Activated effector memory CD4-positive, alpha-beta T cell treated with Interleukin-2 at 50 U/mL for 16 hours (primary cell): ENCODE results near the gene CC2D1A.

Experiments used
- DNase-seq: peaks from one replicate; pipeline ENCODE4 v3.0.0-alpha.2; 2020

The CC2D1A gene

GRCh38 chr19:13905634-13906520, at the start of gene CC2D1A, which contains the start of gene BRME1:
CC2D1A (plus strand) TSS chr19:13906201; CDS start chr19:13906442, 241 bp downstream.
BRME1 (minus strand) TSS chr19:13906117; CDS start chr19:13904892, 1,225 bp downstream.
- DNase-seq: peak; percentile 91

DNA sequence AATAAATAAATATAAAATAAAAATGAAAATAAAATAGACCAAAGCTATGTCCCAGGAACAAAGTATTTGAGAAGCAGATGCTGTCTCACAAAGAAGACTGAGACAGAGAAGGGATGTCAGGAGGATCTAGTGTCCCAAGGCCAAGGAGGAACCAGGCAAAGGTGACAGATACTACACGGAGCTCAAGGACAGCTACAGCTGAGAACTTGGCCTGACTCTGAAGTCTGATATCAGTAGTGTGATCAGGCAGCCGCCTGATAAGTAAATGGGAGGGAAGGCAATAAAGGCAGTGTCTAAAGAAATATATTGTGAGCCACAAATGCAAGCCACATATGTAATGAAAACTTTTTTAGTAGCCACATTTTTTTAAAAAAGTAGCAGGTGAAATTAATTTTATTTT, 49.5 kb upstream of the CC2D1A start:
- DNase-seq: no peak

DNA sequence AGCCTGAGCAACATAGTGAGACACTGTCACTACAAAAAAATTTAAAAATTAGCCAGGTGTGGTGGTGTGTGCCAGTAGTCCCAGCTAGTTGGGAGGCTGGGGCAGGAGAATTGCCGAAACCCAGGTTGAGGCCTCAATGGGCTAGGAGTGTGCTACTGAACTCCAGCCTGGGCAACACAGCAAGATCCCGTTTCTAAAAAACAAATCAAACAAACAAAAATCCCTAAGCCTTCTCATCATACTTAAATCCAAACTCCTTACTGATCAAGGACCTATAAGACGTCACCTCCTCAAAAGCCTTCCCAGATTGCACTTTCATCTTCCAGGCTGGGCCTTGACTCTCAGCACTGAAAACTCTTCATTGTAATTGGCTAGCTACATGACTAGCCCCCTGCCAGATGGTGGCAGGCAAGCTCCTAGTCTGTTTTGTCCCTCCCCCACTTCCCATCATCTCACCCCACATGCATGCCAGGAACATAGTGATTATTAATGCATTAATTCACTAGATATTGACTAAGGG, 46.6 kb upstream of the CC2D1A start:
- DNase-seq: no peak

GRCh38 chr19:13860679-13861391, 45.2 kb upstream of the CC2D1A start:
- DNase-seq: no peak

- no peak for DNase-seq
Observed at GRCh38 chr19:13861392-13861713, 44.6 kb upstream of the CC2D1A start.

DNA sequence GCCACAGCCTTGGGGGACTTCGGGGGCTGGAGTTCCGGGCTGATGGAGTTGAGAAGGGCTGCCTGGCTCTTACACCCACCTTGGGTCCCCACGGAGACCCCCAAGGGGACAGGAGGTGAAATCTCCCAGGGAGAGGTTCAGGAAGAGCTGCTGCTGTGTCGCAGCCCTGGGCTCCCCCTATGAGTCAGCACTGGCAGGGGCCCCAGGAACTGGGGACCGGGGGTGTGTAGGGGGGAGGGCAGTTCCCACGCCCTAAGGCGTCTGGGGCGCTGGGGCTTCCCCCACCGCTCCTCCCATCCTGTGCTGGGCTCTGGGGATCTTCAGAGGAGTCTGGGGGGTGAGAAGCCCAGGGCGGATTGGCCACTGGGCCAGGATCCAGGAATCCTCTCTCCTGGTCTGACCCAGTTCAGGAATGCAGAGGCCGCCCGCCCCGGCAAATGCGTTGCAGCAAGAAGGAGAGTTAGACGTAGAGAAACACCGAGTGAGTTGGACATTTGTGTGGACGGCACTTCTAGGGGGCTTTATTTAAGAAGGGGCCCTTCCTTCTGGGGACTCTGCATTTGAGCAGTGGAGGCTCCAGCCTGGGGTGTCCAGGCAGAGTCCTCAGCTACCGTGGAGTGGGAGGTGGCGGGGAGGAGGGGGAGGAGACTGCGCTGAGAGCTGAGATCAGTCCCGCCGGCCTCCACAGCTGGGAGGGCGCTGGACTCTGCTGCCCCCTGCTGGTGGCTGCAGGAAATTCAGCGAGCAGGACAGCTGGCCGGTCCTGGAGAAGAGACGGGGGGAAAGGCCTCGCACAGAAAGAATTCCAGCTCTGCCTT, 44.1 kb upstream of the CC2D1A start:
- DNase-seq: peak; percentile 81

DNA sequence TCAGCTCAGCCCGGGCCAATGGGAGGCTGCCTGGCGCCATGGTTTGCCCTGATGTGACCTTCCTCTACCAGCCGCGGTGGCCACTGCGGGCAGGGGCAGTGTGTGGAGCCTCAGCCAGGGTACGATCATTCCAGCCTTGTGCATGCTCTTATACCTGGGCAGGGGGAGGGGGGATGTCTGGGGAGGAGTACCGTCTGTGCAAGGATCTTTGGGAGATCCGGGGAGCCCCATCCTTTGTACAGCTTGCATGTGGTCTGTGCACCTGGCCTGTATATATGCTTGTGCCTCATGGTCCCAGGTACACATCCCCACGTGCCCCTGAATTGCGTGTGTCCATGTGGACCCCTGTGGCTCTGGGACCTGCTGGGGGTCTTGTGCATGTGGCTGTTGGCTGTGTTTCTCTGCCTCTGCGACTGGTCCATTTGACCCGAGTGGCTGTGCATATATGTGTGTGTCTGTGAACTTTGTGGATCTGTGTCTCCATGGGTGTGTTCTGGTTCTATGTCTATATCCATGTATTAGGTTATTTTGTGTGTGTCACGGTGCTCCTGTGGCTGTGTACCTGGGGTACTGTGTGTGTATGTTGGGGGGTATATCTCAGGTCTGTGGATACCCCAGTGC, 41.8 kb upstream of the CC2D1A start:
- DNase-seq: no peak

DNA sequence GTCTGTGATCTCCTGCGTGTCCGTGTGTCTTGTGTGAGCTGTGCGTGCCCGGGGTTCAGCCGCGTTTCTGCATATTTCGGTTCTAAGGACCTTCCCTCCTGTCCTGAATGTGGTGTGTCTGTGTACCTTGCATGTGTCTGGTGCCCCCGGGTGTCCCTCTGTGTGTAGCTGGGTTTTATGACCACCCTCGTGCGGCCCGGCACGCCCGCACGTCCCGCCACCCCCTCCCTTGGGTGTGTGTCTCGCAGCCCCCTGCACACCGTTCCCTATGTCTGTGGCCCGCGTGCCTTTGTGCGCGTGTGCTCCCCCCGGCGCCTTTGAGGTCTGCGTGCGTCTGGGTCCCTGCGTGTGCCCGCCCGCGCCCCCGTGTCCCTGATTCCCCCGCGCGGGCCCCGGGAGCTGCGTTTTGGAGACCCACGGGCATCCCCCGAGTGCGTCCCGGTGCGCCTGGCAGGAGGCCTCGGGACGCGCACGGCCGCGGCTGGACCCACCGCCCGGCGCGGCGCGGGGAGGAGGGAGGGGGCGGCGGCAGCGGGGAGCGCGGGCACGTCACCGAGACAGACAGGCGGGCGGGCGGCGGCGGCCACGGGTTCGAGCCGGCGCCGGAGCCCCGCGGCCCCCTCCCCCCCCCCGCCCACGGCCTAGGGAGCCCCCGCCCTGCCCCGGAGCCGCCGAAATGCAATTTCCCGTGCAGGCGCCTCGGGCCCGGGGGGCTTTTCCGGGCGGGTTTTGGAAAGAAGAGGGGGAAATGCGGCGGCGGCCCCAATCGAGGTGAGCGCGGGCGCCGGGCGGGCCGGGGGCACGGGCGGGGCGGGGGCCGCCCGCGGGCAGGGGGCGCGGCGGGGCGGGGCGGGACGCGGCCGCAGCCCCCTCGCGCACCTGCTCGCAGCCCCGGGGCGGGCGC, 41.1 kb upstream of the CC2D1A start:
- no peak for DNase-seq

GRCh38 chr19:13865571-13866462, 40.2 kb upstream of the CC2D1A start:
- DNase-seq: no peak

DNA sequence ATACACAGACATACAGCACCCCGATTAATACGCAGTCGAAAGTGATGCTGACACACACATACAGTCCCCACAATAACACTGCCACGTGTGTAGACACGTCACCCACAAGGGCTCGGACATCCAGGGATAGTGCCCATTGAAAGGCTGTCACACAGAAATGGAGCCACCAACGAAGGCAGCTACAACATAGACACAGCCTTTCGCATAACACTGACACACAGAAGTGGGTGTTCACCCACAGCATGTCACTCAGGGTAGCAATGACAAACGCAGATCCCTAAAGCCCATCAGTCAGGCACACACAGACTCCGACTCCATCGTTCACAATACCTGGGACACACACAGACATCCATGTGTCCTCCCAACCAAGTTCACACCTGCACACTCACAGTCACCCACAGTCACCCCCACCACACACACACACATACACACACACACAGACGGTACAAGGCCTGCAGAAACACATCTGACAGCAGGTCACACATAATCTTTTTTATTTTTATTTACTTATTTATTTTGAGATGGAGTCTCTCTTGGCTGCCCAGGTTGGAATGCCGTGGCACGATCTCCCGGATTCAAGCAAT, 39.4 kb upstream of the CC2D1A start:
- DNase-seq: no peak

- DNase-seq: no peak
Observed at GRCh38 chr19:13868663-13869062, 37.3 kb upstream of the CC2D1A start.

DNA sequence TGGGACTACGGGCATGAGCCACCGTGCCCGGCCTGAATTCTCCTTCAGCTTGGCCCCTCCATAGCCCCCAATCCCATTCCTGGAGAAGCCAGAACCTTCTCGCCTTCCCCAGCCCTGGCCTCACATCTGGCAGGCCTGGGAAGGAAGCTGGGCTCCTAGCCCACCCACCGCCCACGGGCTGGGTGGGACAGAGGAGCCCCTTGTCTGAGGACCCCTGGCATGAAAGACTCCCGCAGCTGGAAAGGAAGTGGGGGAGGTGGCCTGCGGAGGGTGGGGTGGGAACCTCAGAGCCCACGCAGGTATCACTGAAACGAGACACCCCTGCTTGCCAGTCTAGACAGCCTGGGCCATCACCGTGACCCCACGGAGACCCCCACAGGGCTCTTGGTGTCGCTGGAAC, 36.7 kb upstream of the CC2D1A start:
- DNase-seq: no peak

DNA sequence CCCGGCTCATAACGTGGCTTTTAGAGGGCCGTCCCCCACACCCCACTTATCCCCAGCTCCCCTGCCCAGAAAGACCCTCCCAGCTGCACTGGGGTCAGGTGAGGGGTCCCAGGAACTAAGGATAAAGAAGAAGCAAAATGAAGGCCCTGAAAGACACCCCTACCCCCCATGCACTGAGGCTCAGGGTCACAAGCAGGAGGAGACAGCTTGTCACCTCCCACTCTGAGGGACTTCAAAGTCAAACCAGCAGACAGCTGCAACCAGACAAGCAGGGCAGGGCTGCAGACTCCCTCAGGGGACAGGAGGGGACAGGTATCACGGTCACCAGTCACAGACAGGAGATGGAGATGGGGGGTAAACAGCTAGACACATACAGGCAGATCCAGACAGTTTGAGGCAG, 35.1 kb upstream of the CC2D1A start:
- DNase-seq: no peak

GRCh38 chr19:13872339-13872694, 33.7 kb upstream of the CC2D1A start:
- DNase-seq: no peak

- DNase-seq: no peak
Observed at GRCh38 chr19:13872695-13873389, 33.2 kb upstream of the CC2D1A start.

DNA sequence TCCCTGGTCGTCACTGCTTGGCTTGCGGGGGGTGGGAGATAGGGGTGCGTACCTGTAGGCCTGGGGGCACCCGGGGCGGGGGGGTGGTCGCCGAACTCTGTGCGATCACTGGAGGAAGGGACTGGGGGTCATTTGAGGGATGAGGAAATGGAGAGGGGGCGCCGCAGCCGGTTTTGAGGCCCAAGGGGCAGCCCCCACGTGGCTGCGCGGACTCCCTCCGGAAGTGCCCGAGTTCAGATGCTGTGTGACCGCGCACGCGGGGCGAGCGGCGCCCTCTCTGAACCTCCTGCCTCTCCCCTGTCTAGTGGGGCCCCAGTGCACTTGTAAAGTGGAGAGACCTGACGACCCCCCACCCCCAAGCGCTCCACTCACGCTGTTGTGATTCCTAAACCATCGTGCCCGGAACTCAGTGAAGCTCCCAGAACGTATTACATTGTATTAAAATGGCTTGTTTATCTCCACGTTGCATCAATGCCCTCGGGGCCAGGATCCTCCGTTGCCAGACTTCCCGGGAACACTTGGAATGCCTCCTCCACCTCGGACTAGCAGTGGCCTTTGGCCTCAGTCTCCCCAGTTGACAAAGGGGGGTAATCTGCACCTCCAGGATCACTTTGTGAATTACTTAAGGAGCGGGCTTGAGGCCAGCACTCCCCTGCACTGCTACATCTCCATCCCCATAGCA, 32.0 kb upstream of the CC2D1A start:
- DNase-seq: no peak

- no peak for DNase-seq
Observed at GRCh38 chr19:13875824-13876223, 30.2 kb upstream of the CC2D1A start.

- DNase-seq: no peak
Observed at GRCh38 chr19:13876834-13877233, 29.2 kb upstream of the CC2D1A start, which contains the start of gene NANOS3. NANOS3 (plus strand) TSS chr19:13877134; CDS start chr19:13877249, 115 bp downstream.

DNA sequence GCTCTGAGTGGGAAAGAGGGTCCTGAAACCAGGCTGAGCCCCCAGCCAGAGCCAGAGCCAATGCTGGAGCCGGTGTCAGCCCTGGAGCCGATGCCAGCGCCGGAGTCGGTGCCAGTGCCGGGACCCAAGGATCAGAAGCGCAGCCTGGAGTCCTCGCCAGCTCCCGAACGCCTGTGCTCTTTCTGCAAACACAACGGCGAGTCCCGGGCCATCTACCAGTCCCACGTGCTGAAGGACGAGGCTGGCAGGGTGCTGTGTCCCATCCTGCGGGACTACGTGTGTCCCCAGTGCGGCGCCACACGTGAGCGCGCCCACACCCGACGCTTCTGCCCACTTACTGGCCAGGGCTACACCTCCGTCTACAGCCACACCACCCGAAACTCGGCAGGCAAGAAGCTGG, 28.7 kb upstream of the CC2D1A start:
- no peak for DNase-seq
